NK-92 (cell line): Measurements from ENCODE around the gene EFCAB8.
"Not testable (repeated sequence)": the region's sequence is repeated elsewhere in the genome, so short reads cannot be mapped to it uniquely, and the experiment has no call there.

ENCODE experiments used
- DNase-seq: peaks from one replicate; lab custom pipeline; 2025; ENCODE audit not compliant: unreplicated experiment; lab: John Stamatoyannopoulos, UW

Gene EFCAB8

DNA sequence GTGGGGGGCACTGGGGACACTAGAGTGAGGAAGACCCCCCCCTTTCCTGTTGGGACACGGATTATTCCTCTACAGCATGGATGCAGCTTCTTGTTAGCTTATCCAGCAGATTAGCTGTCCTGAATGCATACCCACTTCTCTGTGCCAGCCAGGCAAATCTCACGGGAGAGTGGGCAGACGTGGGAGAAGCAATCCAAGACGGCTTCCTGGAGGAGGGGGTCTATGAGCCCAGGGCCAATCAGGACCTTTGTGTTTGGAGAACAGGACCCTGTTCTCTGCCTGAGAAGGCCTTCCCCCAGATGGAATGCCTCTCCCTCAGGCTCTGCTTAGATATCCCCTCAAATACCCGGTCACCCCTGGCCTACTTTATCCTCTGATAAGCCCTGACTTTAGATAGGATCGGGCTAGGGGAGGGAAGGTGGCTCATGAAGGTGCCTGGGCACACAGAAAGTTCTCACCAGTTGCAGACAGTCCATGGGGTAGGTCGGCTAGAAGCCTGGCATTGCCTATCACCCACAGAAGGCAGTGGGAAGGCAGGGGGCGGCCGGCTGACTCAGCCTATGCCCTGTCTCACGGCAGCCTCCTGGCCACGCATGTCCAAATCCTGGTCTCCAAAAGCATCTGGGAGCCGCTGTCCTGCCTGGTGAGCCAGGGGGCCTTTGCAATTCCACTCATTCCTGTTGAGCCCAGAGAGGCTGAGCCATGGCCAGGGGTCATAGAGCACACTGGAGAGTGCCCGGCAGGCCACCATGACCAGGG, 110.8 kb downstream of the EFCAB8 start:
- no peak for DNase-seq

DNA sequence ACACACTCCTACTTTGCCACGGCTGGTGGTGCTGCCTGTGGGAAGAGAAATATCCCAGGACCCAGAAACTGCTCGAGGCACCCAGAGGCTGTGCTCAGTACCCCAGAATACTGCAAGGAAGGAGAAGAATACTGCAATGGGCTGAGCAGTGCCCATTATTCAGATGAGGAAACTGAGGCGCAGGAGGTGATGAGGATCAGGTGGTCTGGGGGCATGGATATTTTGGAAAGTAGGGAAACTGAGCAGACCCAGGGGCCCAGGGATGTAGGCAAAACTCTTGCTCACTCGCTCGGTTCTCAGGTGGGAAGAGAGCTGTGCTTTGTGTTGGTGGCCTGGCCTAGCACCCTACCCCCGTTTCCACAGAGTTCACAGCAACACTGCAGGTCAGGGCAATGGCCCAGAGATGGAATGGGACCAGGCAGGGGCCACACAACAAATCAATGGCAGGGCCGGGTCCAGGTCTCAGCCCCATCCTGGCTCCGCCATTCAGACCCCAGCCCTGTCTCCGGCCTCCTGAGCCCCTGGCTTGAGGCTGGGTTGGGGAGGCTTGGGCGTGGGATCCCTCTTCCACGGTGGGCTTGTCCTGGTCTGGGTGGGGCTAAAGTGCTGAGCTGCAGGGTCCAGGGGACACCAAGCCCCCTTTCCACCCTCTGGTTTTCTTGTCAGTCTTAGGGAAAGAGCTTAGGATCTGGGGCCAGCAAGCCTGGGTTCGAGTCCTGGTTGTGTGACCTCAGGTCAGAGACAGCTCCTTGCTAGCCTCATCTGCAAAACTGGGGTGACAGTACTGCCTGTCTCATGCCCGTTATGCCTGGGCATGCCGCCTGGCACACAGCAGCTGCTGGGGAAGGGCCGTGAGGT, 111.6 kb downstream of the EFCAB8 start:
- no peak for DNase-seq

DNA sequence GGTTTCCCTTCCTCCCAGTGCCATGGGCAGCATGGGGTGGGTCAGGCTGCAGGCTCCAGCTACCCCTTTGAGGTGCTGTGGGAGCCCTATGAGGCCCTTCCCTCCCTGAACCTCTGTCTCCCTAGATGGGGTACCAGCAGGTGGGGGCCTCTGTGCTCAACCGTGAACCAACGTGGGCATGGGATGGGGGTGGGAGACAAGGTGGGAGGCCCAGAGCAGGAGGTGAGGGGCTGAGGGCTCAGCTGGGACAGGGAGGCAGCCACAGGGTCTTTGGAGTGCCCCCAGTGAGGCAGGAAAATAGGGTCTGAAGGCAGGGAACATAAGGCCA, 112.2 kb downstream of the EFCAB8 start:
- no peak for DNase-seq

DNA sequence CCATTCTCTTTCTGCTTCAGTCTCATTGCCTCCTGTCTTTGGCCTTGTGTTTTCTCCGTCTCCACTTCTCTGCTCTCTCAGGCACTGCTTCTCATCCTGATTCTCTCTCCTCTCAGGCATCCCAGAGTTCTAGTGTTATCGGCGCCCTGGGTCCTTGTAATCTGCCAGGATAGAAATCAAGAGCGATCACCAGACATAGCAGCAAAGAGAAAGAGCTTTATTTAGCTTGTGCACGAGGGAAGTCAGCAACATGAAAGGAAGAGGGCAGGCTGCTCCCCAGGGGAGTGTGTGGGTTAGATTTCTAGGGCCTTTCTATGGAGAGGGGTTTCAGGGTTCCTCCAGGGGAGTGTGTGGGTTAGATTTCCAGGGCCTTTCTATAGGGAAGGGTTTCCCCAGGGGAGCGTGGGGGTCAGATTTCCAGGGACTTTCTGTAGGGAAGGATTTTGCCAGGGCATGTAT, 113.0 kb downstream of the EFCAB8 start:
- DNase-seq, result no peak

DNA sequence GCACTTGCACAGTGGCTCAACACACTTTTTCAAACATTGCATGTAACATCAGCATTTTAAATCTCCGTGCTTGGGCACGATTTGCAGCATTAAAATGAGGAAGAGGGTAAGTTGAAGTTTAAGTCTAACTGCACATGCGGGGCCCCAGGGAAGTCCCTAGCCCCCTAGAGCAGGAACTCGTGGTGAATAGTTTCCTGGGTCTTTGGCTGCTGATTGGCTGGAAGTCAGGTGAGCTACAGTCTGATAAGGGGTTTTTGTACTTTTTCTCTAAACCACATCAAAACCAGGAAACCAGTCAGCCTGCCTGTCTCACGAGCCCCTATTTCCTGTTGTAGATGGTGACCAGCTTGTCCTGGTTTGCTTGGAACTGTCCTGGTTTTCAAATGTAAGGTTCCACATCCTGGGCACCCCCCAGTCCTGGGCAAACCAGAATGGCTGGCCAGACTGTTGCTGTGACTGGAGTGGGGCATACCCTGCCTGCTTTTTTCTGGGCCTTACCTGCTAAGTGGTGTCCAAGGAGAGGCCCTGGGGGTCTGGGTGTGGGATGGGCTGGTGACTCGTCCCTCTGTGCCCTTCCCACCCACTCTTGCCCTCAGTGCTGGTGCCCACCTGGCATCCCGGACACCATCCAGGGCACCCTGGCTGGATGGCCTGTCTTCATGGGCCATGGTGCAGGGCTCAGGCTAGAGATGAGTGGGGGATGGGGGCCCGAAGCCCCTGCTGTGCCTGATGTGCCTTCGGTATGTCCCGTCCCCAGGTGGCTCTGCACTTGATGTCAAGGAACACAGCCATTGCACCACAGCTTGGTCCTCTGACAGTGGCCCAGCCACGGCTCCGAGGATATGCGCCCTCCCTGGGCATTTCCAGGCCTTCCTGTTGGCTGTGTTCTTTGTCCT, 113.7 kb downstream of the EFCAB8 start:
- peak; percentile 44 for DNase-seq

DNA sequence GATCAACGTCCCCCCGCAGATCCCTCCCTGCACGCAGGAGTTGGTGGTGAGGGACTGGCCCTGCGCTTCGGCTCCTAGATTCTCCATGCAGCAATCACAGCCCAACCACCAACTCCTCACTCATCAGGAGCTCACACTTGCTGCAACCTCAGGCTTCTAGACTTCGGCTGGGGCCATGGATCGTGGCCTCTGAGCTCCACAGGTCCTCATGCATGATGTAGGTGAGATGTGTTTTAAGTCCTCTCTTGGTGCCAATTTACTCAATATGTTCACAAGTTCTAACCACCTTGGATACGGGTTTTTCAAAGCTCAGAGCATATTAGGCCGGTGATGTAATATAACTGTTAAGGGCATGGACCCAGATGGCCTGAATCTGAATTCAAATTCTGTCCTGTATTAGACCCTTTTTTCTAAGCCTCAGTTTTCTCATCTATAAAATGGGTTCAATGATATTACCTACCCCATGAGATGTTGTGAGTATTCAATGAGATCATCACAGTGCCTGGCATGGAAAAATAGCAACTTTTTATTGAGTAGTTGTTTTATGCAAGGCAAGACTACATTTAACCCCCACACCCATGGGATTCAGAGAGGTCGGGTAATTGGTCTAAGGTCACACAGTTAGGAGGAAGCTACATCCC, 114.5 kb downstream of the EFCAB8 start:
- no peak for DNase-seq

DNA sequence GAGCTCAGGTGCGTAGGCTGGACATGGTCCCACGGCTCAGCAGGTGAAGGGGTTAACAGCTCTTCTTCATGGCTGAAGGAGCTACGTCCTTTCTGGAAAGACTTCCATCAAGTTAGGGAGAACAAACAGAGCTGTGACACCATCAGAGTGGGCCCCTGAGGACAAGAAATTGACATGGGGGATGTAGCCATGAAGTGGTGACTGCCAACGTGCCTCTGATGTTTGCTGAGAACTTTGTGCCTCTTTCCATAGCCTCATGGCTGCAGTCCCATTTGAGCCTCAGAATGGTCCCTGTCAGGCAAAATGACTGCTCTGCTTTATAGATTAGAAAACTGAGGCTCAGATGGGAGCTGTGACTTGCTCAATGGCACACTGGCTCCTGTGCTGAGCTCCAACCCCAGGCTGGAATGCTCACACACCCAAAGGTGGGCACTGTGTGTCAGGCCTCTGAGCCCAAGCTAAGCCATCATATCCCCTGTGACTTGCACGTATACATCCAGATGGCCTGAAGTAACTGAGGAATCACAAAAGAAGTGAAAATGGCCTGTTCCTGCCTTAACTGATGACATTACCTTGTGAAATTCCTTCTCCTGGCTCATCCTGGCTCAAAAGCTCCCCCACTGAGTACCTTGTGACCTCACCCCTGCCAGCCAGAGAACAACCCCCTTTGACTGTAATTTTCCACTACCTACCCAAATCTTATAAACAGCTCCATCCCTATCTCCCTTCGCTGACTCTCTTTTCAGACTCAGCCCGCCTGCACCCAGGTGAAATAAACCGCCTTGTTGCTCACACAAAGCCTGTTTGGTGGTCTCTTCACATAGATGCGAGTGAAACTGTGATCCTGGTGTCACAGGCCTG, 115.7 kb downstream of the EFCAB8 start:
- not testable (repeated sequence) for DNase-seq

DNA sequence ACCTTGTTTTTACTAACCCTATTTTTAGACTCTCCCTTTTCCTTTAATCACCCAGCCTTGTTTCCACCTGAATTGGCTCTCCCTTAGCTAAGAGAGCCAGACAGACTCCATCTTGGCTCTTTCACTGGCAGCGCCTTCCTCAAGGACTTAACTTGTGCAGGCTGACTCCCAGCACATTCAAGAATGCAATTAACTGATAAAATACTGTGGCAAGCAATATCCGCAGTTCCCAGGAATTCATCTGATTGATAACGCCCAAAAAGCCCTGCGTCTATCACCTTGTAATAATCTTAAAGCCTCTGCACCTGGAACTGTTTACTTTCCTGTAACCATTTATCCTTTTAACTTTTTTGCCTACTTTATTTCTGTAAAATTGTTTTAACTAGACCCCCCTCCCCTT, 116.4 kb downstream of the EFCAB8 start:
- not testable (repeated sequence) for DNase-seq

DNA sequence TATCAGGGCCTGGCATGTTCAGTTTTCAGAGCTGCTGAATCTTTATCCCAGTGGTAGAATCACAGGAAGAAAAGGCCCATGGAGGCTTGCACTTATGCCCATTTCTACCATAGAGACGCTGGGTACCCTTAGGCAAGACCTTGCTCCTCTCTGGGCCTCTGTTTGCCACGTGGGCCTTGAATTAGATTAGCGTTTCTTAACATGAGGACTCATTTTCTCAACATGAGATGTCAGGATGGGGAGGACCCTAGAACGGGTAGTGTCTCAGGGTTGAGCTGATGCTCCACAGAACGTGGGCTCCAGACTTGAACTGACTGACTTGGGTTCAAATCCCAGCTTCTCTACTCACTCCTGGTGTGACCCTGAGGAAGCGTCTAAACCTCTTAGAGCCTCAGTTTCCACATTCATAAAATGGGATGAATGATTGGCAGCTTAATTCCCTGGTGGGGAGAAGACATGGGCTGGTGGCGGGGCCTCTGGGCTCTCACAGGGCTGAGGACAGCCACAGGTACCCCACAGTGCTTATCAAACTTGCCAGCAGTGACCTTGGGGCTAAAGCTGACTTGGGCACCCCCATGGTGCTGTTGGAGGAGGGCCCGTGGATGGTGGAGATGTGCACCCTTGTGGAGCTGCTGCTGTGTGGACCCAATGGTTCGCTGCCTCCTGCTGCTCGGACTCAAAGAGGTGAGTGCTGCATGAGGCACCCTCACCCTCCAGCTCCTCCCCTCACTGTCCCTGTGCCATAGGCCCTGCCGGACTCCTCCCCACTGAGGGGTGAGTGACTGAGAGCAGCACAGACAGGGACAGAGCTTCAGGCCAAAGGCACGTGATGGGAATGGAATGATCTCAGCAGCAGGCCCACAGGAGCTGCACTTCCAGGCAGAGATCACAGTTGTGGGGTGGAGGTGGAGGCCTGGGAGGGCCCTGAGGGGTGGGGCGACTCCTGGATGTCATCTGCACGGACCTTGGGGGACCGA, 117.3 kb downstream of the EFCAB8 start:
- no peak for DNase-seq

DNA sequence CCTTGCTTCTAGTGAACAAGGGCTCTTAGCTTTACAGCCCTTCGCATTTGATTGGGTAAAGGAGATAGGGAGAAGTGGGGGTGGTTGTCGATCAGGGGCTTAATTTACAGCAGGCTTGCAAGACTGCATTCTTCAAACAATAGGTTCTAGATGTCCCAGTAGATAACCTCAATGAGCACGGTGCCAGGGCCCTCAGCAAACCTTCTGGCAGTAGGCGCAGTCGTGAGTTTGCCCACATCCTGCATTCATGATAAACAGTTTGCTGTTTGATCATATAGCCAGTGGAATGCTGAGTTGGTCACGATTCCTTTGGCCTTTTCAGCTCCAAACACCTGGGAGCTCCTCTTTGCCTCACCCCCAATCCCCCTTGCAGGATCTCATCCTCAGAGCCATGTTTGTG, 118.0 kb downstream of the EFCAB8 start:
- no peak for DNase-seq

DNA sequence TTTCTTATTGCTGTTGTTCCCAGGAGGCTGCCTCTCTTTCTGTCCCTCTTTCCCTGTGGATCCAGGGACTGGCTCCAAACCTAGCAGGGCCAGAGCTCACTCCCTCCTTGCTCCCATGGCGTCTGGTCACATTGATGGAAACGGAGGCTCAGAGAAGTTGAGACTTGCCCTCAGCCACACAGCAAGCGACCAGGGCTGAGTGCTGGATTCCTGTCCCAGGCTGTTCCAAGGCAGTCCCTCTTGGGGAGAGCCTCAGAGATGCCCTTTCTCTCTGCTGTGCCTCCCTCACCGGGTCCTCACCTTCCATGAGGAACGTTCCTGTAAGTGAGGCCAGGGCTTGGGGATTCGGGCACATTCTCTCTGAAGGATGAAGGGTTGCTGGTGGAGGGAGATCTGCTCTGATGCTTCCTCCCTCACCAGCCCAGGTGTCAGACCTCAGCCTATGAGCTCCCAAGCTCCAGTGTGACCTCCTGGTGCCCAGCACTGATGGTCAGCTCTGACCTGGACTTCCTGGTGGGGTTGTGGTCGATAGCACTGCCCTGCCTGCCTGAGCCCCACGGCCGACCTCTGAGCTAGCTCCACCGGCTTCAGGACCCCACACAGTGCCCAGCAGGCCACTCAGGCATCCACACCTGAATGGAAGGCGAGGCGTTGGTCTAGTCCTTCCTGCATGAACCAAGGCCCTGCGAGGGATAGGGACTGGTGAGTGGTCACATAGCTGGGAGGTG, 118.7 kb downstream of the EFCAB8 start:
- no peak for DNase-seq

DNA sequence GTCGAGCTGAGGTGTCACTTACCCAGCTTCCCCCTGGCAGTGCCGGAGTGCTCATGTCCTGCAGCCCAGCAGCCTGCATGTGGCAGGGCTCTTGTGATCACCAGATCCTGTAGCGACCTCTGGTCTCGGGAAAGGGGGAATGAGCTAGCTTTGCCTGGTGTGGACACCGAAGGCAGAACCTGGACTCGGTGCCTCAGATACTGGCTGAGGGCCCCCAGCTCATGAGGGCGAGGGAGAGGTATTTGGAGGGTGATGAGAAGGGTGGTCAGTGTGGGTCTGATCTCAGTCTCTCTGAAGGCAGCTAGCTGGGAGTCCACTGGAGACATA, 119.2 kb downstream of the EFCAB8 start:
- DNase-seq, result no peak

DNA sequence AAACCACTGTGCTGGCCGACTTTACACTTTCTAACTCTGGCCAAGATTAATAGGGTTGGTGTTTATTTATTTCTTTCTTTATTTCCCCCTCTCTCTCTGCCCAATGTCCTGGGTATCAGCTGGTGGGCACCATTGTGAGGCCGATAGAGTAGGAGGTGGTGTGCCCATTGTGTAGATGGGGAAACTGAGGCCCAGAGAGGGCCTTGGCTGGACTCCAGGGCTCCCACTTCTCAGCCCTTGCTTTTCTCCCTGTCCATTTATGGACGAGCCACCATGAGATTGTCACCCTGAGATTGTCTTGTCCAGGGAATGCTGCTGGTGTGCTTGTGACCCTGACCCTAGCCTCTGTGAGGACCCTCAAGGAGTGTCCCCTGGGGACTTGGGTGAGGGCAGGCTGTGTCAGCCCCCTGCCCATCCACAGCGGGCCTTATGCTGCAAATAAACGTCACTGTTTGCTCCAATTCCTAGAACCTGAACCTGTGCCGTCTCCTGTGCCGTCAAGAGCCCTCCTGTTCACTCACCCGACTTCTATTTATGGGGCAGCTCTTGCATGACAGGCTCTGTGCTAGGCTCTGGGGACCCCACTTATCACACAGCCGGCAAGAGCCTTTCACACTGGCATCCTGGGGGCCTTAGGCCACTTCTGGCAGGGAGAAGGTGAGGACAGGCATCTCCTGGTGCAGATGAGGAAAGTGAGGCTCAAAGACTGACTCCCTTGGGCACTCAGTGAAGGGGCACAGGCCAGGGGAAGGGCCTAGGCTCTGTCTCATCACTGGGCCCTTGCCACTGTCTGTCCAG, 120.7 kb downstream of the EFCAB8 start:
- no peak for DNase-seq

DNA sequence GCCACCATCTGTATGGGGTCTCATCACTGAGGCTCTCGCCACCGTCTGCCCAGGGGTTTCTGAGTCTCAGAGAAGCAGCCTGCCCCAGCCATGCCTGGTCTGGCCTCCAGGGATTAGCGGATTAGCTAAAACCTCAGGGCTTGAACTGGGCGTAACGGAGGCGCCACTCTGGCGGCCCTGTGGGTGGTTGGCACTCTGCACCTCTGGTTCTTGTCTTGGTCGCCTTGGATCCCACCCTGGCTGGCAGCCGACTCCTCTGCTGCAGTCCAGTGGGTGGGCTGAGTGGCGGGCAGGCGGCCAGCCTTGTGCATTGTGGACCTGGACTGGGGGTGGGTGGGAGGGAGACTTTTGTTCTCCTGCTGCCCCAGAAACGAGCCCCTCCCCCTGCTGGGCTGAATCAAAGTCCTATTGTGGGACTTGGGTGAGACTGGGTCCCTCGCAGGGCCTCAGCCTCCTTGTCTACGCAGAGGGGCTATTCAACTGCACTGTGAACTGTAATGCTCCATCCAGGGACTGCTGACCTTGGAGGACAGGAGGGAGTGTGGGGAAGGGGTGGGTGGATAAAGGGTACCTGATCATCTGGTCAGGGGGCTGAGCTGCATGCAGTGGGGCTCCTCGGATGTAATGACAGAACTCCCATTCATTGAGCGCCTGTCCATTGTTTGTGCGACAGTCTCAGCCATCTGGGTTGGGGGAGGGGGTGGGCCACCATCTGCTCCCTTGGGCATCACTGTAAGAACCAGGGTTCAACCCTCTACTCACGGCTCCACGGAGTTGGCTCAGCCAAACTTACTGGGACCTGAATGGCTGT, 121.6 kb downstream of the EFCAB8 start:
- DNase-seq, result no peak

DNA sequence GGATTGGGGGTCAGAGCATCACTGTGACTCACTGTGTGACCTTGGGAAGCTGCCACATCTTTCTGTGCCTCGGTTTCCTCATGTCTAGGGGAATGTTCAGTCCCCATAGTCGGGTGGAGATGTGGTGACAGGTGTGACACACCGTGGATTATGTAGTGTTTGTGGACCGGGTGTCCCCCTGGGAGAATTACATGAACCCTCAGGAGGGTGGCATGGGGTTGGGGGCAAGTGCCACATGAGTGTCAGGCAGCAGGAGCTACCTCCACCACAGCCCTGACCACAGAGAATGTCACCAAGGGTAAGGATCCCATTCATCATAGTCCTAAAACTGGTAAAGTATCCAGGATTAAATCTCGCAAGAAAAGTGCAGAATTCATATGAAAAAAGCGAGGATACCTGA, 122.3 kb downstream of the EFCAB8 start:
- no peak for DNase-seq

DNA sequence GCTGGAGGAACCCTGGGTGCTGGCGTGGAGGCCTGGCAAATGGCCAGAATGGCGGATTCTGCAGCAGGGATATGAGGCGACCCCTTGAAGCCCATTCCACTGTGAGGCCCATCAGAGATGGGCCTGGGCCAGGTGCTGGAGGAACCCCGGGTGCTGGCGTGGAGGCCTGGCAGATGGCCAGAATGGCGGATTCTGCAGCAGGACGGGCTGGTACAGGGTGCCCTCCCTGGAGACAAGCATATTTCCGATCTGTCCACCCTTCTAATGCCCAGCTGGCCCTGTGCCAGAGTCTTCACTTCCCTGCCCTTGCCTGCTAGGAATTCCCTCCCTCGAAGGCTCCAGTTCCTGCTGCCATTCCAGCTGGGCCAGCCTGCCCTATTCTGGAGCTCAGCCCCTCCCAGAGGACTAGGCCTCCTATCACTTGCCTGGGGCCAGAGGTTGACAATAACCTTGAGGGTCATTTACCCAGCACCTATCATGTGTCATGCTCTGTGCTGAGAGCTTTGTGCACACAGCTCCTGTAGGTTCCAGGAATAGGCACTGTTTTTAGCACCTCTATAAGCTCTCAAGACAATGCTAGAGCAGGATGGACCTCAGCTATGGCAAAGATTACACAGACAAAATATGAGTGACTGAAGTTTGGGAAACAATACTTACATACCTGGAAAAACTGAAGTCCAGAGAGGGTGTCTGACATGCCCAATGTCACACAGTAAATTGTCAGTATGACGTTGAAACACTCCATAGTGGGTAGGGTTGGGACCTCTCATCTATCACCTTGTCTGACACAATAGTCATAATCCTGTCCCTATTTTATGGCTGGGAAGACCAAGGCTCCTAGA, 124.1 kb downstream of the EFCAB8 start:
- DNase-seq, result no peak
